Lower leg skin (tissue), 3 donors: ENCODE results near the gene EFEMP1.

ENCODE experiments used
- CTCF ChIP-seq, 3 donors: fragments of 450-650 bp; IDR thresholded peaks; one replicate each; pipeline ENCODE4 v1.5.1; 2016; ENCODE audit warnings: antibody characterized with exemption in 3 of 3, mild to moderate bottlenecking in 3 of 3, moderate library complexity in 2 of 3
- POLR2A ChIP-seq, 2 donors: fragments of 450-650 bp; IDR thresholded peaks; one replicate each; pipeline ENCODE4 v1.6.1; 2016 to 2017; ENCODE audit warnings: antibody characterized with exemption in 2 of 2, mild to moderate bottlenecking in 1 of 2, moderate library complexity in 1 of 2

- TF ChIP-seq POLR2A (IDR thresholded peaks at IDR 0.05) (no peak), CTCF (IDR thresholded peaks at IDR 0.05) (no peak)
Observed at GRCh38 chr2:55902429-55902828, 21.2 kb downstream of the EFEMP1 start.
